Right lobe of liver (tissue), 6 donors: Measurements from ENCODE around the gene MYO1D. TPM values are rescaled to one million over a fixed set of nuclear protein-coding genes. Genes with fewer than 3 reads are reported as not detected.
A peak's percentile ranks its signal among the peaks of the same experiment; 100 is the strongest.

Source experiments
- ATAC-seq, 4 donors: fragments of 200-7000 bp; cut with Tn5 transposase; one replicate each; pipeline ENCODE4 v1.9.1; 2020; ENCODE audit warnings: mild to moderate bottlenecking in 4 of 4, moderate library complexity in 4 of 4
- DNase-seq, 3 donors: peaks; one replicate each; pipeline ENCODE4 v3.0.0-alpha.2; 2020
- H3K27ac ChIP-seq, 3 donors: fragments of 200-600 bp; one replicate each; pipeline ENCODE4 v1.8.0; 2022
- H3K27me3 ChIP-seq, 2 donors: fragments of 200-600 bp; one replicate each; pipeline ENCODE4 v1.8.0; 2022
- H3K36me3 ChIP-seq, 4 donors: fragments of 200-600 bp; sonication (generic) in 1 of 4; one replicate each; pipeline versions ENCODE4 v1.5.1 to v1.8.0; 2017 to 2022; ENCODE audit warnings: control low read depth in 1 of 4
- H3K4me1 ChIP-seq, 4 donors: fragments of 200-600 bp; sonication (generic) in 1 of 4; one replicate each; pipeline versions ENCODE4 v1.5.1 to v1.8.0; 2017 to 2022; ENCODE audit warnings: control low read depth in 1 of 4
- H3K4me3 ChIP-seq, 3 donors: fragments of 200-600 bp; one replicate each; pipeline ENCODE4 v1.8.0; 2022
- H3K9me3 ChIP-seq, 4 donors: fragments of 200-600 bp; sonication (generic) in 1 of 4; one replicate each; pipeline versions ENCODE4 v1.5.1 to v1.8.0; 2017 to 2022; ENCODE audit warnings: control low read depth in 1 of 4
- POLR2A ChIP-seq: fragments of 450-650 bp; IDR thresholded peaks from one replicate; pipeline ENCODE4 v1.6.1; 2017; ENCODE audit warnings: antibody characterized with exemption, mild to moderate bottlenecking
- WGBS: methylation state at CpG from one replicate; pipeline ENCODE4 v1.1.6; 2018; ENCODE audit warnings: low coverage, low lambda C conversion rate; ENCODE audit not compliant: insufficient coverage; ENCODE audit errors: missing lambda C conversion rate; 5-methylcytosine and 5-hydroxymethylcytosine counted together
- intact Hi-C, 2 donors: fragments of 100-400 bp; cut with DNase I; formaldehyde crosslinking; loops; one replicate each; pipeline versions ENCODE4 v1.11.2 to v1.14.1; 2022
- total RNA-seq, 6 experiments: library from RNA; depleted of rRNA in 2 of 6; stranded (reverse); fragments of >200 nt in 2 of 6; fragmentation: NEBNext Ultra II Directional in 3 of 6; extraction: Animal tissue kit (Norgen Biotek cat#: 25700) in 3 of 6; gene quantifications; one replicate each; pipeline versions ENCODE4 v1.1.0 to v1.2.4, GENCODE V29; 2016 to 2023
- TF ChIP-seq, protein P1 (sequence below), 4 donors: fragments of 200-600 bp in 3 of 4; fragments of 450-650 bp in 1 of 4; IDR thresholded peaks; one replicate each; pipeline versions ENCODE4 v1.5.1 to v1.8.0; 2016 to 2022; ENCODE audit warnings: antibody characterized with exemption in 4 of 4, mild to moderate bottlenecking in 2 of 4
- donor health status: DM: no; HTN: yes; CAD: no.
- donor health status: DM: no; HTN: no; CAD: no.
- donor health status: DM: no; HTN: no; CAD: no.
- donor health status: DM: no; HTN: yes; CAD: no.
- donor health status: DM: no; HTN: yes; CAD: no.

The MYO1D gene
- total RNA-seq, 6 experiments from 2014 or later, result 17.6 to 25.7 (median 21.0) TPM

GRCh38 chr17:32497431-32498205 is 379.3 kb downstream of the MYO1D start:
- intact Hi-C loops, result no loop called here
- WGBS, result 76% methylated on average over 5 of the region's 18 CpGs
- Histone ChIP-seq H3K4me1 (no peaks in the 10 kb centered on the region), H3K27ac (no peak overlapping the region), H3K27me3 (no peaks in the 10 kb centered on the region), H3K4me3 (no peak overlapping the region), H3K9me3 (no peaks in the 10 kb centered on the region), H3K36me3 (no peaks in the 10 kb centered on the region)
- ATAC-seq (no peak), DNase-seq (no peak)
- TF ChIP-seq, protein P1, sequence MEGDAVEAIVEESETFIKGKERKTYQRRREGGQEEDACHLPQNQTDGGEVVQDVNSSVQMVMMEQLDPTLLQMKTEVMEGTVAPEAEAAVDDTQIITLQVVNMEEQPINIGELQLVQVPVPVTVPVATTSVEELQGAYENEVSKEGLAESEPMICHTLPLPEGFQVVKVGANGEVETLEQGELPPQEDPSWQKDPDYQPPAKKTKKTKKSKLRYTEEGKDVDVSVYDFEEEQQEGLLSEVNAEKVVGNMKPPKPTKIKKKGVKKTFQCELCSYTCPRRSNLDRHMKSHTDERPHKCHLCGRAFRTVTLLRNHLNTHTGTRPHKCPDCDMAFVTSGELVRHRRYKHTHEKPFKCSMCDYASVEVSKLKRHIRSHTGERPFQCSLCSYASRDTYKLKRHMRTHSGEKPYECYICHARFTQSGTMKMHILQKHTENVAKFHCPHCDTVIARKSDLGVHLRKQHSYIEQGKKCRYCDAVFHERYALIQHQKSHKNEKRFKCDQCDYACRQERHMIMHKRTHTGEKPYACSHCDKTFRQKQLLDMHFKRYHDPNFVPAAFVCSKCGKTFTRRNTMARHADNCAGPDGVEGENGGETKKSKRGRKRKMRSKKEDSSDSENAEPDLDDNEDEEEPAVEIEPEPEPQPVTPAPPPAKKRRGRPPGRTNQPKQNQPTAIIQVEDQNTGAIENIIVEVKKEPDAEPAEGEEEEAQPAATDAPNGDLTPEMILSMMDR (IDR thresholded peaks at IDR 0.05), result no peak
- no peak for TF ChIP-seq POLR2A

GRCh38 chr17:32496395-32497073 is 380.4 kb downstream of the MYO1D start:
- Histone ChIP-seq H3K4me3 (no peak overlapping the region), H3K36me3 (no peaks in the 10 kb centered on the region), H3K27me3 (no peaks in the 10 kb centered on the region), H3K9me3 (no peaks in the 10 kb centered on the region), H3K27ac (no peak overlapping the region), H3K4me1 (no peaks in the 10 kb centered on the region)
- intact Hi-C loops, result no loop called here
- WGBS, result 78% methylated on average over 4 of the region's 16 CpGs
- ATAC-seq (no peak), DNase-seq (no peak)
- TF ChIP-seq, protein P1 (IDR thresholded peaks at IDR 0.05), result no peak
- no peak for TF ChIP-seq POLR2A

DNA sequence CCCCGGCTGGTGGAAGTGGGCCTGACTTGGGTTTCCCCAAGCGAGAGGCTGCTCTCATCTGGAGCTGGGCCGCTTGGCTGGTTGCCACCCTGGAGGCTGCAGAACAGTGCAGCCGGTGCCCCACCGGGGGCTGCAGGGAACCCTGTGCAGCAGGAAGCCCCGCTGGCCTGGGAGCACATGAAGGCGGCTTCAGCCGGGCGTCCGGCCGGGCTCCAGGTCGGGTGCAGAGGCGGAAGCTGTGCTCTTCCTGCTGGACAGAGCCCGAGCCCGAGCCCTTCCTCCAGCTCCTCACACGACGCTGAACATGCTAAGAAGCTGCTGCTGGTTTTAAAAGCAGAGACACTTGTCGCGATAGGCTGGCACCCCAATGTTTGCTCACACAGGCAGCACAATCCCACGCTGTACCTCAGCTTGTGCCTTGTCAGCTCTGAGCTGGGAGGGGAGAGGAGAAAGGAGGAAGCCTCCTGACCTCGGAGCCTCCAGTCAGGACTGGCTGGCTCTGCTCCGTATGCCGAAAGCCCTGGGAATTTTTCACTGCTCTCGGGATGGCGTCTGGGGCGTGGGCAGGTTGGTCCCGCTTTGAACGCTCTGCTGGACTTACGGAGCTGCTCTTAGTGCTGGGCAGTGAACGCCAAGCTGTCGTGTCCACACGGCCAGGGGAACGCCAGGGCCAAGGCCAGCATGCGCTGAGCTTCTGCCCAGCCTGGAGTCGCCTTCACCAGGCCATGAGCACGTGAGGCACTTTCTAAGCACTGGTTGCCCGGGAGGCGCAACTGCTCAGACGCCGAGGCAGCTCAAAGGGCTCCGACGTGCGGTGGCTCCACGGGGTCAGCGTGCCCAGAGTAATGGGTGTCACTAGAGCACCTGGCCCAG is 381.3 kb downstream of the MYO1D start:
- H3K36me3 ChIP-seq, result no peaks in the 10 kb centered on the region
- peak in 2 of 3 donors; percentile 52 to 57 for DNase-seq

More for the DNA sequence above, 381.3 kb downstream of the MYO1D start:
- TF ChIP-seq, protein P1 (IDR thresholded peaks at IDR 0.05), result no peak
- no peak for TF ChIP-seq POLR2A
- H3K27ac ChIP-seq, result no peak overlapping the region
- no peaks in the 10 kb centered on the region for H3K4me1 ChIP-seq
- 64% methylated on average over 3 of the region's 45 CpGs for WGBS
- H3K4me3 ChIP-seq, result no peak overlapping the region
- intact Hi-C loops, result no loop called here
- peak in 3 of 4 donors; percentile 12 to 57 (median 37) for ATAC-seq
- no peaks in the 10 kb centered on the region for H3K9me3 ChIP-seq
- H3K27me3 ChIP-seq, result no peaks in the 10 kb centered on the region
